Upper lobe of left lung (tissue), 4 donors: Measurements from ENCODE around the gene CCL4L2.

ENCODE experiments used
- POLR2A ChIP-seq, 4 donors: fragments of 450-650 bp; IDR thresholded peaks; one replicate each; pipeline ENCODE4 v1.5.1; 2016 to 2017; ENCODE audit warnings: antibody characterized with exemption in 4 of 4, mild to moderate bottlenecking in 2 of 4
- POLR2AphosphoS5 ChIP-seq, 2 donors: sonication (generic); formaldehyde crosslinking; IDR thresholded peaks; one replicate each; pipeline ENCODE4 v1.5.1; 2017; ENCODE audit warnings: antibody characterized with exemption in 2 of 2
- TF ChIP-seq, protein P1 (sequence below), 6 experiments: fragments of 450-650 bp in 4 of 6; fragments of 200-600 bp in 2 of 6; sonication (generic) in 2 of 6; IDR thresholded peaks; one replicate each; pipeline ENCODE4 v1.5.1; 2016 to 2019; ENCODE audit warnings: antibody characterized with exemption in 6 of 6

DNA sequence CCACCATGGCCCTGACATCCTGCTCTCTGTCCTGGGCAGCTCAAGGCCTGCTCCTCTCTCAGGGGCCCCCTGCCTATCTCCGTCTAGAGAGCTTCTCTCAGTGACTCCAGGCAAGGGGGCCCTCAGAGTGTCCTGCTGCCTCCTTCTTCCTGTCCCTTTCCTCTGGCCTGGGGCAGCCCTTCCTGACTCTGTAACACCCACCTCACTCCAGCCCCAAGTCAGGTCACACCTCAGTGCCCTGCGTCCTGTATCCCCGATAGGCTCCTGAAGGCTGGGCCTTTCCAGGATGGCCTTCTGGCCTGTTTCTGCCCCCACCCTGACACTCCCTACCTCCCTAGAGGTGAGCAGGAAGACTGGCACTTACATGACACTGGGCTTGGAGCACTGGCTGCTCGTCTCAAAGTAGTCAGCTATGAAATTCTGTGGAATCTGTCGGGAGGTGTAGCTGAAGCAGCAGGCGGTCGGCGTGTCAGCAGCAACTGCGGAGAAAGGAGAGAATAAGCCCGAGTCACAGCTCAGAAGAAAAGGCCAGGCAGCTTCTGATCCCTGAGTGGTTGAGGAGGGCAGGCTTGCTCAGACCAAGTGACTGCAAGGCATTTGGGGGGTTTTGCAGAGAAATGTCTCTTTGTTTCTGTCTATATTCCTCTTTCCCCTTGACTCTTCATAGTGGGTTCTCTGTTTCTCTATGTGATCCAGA is 15.3 kb upstream of the CCL4L2 start:
- TF ChIP-seq, protein P1, sequence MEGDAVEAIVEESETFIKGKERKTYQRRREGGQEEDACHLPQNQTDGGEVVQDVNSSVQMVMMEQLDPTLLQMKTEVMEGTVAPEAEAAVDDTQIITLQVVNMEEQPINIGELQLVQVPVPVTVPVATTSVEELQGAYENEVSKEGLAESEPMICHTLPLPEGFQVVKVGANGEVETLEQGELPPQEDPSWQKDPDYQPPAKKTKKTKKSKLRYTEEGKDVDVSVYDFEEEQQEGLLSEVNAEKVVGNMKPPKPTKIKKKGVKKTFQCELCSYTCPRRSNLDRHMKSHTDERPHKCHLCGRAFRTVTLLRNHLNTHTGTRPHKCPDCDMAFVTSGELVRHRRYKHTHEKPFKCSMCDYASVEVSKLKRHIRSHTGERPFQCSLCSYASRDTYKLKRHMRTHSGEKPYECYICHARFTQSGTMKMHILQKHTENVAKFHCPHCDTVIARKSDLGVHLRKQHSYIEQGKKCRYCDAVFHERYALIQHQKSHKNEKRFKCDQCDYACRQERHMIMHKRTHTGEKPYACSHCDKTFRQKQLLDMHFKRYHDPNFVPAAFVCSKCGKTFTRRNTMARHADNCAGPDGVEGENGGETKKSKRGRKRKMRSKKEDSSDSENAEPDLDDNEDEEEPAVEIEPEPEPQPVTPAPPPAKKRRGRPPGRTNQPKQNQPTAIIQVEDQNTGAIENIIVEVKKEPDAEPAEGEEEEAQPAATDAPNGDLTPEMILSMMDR (IDR thresholded peaks at IDR 0.05) = no peak
- TF ChIP-seq POLR2A (IDR thresholded peaks at IDR 0.05) (no peak), POLR2AphosphoS5 (IDR thresholded peaks at IDR 0.05) (no peak)
